GM21390 (cell line): ENCODE results near the gene FBXO11.

Experiments
- ATAC-seq: cut with Tn5 transposase; IDR thresholded peaks from one replicate; pipeline ENCODE4 v1.9.1; 2021; ENCODE audit not compliant: unreplicated experiment

Gene FBXO11

DNA sequence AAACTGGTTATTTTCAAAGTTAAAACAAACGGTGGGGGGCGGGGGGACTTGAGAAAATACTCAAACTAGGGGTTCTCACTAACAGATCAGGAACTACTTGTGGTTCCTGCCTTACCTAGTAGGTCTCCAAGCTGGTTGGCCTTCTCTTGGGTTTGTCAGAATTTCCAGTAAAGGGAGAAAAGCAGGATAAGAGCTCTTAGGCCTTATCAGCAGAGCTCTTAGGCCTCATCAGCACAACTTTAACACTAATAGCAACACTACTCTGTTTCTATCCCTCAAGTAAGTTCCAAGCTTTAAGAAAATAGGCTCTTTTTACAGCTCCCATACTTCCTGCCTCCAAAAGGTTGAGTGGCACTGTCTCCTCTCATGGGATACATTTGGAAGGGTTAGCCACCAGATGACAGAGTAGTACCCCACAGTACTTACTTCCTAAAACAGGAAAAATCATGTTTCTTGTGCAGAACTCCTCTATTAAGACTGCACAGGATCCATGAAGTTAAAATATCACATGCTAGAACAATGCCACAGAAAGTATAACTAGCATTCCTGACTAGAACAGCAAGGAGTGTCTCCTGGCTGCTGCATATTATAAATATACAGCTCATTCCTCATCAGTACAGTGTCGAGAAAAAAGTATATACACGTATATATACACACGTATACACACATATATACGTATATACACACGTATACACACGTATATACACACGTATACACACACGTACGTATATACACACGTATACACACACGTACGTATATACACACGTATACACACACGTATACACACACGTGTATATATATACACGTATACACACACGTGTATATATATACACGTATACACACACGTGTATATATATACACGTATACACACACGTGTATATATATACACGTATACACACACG is 6.1 kb downstream of the FBXO11 start:
- ATAC-seq = no peak

DNA sequence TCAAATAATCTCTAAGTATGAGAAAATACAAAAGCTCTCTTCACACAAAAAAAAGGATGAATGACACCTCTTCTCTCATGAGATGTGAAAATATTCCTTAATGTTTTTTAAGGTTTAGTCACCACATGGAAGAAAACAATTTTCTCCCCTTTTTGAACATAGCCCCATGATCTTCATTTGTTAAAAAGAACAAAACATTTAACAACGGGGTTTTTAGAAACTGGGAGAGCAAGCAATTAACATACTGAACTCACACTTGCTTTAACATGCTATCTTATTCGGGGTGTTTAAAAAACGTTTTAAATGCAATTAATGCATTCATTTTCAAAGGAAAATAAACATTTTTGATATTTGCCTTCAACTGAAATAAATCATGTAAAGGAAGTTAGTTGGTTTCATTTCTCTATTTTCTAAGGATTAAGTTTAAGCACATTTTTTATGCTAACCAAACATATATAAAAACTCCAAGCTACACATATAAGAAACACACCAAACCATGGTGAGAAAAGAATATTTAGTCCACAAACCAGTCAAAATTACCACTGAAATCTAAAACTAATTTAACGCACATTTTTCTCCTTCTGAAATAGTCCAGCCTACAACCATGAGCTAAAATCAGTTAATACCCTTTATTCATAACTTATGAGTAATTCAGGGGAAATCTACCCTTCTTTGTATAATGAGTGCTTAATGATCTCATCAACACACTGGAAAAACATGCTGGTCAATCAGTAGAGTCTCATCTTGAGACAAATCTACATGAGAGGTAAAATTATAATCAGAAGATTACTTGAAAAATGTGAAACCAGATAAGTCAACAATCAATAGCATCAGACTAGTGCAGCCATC is 8.2 kb downstream of the FBXO11 start:
- ATAC-seq = peak; percentile 44

DNA sequence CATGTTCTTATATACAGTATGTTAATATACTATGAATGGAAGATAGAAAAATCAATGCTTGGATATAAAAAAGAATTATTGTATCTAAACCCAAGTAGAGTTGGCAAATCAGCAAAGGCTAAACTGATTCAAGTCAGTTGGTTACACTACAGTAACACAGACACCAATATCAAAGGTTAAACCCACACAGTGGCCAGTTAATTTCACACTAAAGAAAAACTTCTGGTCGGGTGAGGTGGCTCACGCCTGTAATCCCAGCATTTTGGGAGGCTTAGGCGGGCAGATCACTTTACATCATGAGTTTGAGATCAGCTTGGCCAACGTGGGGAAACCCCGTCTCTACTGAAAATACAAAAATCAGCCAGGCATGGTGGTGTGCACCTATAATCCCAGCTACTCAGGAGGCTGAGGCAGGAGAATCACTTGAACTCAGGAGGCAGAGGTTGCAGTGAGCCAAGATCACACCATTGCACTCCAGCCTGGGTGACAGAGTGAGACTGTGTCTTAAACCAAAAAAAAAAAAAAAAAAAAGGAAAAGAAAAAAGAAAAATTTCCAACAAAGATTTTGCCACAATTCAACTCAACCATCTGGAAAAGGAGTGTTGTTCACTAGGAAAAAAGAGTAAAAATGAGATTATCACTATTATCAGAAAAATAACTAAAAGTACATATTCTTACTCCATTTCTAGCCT is 9.0 kb downstream of the FBXO11 start:
- ATAC-seq = peak; percentile 36

DNA sequence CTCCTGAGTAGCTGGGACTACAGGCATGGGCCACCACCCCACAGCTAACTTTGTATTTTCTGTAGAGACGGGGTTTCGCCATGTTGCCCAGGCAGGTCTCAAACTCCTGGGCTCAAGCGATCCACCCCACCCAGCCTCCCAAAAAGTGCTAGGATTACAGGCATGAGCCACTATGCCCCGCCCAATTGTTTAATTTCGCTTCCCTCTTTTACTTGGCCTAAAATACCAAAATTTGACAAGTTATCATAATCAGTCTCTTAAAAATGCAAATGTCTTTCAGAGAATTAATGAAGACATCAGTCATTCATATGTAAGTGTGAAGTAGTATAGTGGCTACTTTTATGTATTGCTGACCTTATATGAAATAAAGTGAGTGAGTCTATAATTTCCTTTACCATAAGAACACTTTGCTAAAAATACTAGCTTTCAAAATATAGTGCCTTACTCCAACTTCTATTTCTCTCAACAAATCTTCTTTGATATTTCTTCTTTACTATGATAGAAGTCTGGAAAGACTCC is 9.8 kb downstream of the FBXO11 start:
- ATAC-seq = no peak

DNA sequence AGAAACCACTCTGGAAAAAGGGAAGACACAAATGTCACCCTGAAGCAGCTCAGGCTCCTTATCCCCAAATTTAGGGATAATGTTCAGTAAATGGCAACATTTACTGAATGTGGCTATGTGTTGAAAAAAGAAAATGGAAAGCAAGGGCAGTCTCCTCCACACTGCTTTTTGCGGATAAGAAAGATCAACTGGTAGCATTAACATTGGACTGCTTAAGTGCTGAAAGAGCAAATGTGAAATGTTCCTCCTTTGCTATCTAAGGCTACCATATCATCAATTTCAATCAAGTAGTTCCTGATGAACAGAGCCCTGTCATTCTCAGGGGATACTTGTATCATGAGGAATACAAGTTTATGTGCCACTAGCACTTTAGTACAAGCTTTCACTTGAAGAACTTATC is 12.5 kb downstream of the FBXO11 start:
- ATAC-seq = no peak

DNA sequence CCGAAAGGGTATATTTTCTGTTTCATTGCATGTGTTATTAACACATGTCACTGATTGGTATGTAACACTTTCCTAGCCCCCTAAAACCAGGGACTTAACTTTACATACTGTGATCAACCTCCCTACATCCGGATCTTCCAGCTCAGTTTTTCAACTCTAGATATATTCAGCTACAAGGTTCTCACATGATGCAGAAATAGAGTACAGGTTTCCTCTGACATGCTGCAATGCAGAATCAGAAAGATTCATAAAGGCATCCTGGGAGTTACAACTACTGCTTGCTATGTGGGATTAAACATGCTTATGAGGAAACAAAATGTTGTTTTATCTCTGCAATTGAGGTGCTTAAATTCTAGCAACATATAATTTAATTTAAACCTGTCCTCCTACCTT is 14.0 kb downstream of the FBXO11 start:
- ATAC-seq = no peak

DNA sequence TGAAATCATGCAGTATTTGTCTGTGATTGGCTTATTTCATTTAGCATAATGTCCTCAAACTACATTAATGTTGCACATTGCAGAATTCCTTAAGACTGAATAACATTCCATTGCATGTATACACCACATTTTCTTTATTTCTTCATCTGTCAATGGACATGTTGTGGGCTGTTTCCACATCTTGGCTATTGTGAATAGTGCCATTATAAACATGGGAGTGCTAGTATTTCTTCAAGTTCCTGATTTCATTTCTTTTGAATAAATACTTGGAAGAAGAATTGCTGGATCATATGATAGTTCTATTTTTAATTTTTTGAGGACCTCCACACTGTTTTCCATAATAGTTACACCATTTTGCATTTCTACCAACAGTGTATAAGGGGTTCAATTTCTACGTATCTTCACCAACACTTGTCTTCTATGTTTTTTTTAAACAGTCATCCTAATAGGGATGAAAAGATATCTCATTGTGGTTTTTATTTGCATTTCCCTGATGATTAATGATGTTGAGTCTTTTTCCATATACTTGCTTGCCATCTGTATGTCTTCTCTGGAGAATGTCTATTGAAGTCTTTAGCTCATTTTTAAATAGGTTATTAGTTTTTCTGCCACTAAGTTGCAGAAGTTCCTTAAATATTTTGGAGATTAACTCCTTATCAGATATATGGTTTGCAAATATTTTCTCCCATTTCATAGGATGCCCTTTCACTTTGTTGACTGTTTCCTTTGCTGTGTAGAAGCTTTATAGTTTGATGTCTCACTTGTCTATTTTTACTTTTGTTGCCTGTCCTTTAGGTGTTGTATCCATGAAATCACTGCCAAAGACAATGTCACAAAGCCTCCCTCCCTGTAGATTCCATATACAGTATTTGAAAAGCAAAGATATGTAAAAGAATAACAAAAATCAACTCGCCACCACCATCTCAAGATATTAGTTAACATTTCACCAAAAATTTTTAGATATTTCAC is 14.6 kb downstream of the FBXO11 start:
- ATAC-seq = no peak

DNA sequence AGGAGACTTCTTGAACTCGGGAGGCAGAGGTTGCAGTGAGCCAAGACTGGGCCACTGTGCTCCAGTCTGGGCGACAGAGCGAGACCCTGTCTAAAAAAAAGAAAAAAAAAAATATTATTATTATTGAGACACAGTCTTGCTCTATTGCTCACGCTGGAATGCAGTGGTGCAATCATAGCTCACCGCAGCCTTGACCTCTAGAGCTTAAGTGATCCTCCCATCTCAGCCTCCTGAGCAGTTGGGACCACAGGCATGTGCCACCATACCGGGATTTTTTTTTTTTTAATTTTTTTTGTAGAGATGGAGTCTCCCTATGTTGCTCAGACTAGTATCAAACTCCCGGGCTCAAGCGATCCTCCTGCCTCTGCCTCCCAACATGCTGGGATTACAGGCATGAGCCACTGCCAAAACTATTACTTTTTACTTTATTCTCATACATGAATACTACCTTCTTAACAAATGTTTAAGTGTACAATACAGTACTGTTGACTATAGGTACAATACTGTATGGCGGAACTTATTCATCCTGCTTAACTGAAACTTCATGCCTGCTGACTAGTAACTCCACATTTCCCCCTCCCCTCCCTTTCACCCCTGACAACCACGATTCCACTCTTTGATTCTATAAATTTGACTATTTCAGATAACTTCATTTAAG is 15.5 kb downstream of the FBXO11 start:
- no peak for ATAC-seq

DNA sequence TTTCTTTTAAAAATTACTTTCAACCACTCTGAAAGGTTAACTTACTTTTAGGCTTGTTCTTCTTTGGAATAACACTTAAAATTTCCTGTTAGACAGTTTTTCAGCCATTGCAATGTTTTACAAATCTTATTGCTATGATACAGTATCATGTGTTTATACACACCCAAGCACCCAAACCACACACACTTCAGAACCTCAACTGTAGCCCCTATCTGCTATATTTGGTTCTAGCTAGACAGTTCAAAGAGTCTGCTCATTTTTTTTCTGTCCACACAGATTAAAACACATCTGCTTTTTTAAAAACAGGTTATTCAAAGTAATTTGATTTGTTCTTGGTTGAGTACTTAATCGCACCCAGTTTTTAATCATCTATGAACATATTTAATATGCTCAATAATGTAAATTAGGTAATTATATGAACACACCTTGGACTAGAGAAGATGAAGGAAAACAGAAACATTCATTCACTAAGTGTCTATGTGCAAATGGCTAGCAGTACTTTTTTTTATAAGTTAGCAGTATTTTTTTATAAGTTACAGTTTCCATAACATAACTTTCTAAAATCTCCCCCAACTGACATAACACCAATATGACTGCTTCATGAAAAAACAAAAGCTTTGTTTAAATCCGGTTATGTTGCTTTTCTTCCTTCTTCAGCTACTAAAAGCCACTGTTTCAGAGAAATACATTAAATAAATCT is 17.6 kb downstream of the FBXO11 start:
- no peak for ATAC-seq

DNA sequence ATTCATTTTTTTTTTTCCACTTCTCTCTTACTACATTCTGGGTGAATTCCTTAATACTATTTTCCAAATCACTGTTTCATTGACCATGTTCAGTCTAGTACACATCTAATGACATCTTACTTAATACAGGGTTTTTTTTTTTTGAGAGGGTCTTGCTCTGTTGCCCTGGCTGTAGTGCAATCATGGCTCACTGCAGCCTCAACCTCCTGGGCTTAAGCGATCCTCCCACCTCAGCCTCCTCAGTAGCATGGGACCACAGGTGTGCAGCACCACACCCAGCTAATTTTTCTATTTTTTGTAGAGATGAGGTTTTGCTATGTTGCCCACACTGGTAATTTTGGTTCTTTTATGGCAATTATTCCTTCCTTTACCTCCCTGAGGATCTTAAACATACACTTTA is 29.4 kb downstream of the FBXO11 start:
- no peak for ATAC-seq

DNA sequence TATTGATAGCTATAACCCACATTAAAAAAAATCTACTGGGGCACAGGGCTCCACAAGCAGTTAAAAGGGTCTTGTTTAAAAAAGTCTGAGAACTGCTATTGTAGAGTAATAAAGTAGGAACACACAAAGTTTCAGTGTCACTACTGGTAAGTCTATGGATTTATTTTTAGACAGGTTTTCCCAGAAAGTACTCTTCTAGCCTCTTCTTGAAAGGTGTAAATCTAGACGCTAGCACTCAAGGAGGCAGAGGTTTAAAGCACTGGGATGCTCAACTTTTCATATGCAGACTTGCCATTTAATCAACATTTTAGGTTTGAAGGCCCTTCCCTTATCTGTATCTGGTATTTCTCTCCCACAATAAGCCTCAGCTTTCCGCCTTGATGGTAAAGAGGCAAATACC is 33.4 kb downstream of the FBXO11 start:
- no peak for ATAC-seq

DNA sequence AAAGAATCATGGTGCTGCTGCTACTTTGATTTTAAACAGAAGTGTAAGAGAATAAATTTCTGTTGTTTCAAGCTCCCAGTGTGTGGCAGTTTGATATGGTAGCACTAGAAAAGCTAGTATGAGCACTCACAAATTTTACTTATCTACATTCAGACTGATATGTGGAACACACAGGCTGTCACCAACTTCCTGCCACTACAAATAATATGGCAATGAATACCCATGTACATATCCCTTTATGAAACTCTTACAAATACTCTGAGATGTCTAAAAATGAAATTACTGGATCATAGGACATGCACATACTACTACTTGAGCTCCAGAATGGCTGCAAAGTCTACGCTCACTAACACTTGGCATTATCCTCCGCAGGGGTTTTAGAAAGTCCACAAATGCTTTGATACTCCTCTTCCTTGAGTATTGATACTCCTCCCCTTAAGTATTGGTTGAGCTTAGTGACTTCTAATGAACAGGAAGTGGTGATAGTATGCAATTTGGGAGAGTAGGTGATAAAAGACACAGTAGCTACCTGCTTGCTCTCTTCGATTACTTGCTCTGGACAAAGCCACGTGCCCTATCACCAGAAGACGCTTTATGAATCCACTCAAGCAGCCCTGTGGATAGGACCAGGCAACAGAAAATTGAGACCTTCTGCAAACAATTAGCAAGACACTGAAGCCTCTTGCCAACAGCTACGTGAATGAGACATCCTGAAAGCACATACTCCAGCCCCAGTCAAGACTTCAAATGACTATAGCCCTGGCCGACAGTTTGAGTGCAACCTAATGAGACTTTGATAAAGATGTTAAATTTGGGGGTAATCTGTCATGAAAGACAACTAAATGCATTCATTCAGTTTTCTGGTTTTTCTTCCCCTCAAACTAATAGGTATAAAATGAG is 35.4 kb downstream of the FBXO11 start:
- no peak for ATAC-seq

DNA sequence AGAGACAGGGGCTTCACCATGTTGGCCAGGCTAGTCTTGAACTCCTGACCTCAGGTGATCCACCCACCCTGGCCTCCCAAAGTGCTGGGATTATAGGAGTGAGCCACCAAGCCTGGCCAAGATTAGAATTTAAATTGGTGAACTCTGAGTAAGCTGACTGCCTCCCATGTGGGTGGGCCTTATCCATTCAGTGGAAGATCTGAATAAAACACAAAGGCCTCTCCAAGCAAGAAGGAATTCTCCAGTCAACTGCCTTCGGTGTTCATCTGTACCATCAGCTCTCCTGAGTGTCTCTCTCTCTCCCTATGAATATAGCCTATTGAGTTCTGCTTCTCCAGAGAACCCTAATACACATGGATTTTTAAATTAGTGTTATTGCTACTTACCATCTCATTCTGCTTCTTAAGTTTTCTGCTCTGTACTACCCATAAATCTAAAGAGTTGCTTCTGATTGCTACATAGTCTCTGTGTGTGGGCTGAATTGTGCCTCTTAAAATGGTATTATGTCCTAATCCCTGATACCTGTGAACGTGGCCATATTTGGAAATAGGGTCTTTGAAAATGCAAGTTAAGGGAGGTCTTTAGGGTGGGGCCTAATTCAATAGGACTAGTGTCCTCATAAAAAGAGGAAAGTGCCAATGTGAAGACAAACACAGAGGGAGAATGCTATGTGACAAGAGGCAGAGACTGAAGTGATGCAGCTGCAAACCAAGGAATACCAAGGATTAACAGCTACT is 36.3 kb downstream of the FBXO11 start:
- ATAC-seq = no peak

DNA sequence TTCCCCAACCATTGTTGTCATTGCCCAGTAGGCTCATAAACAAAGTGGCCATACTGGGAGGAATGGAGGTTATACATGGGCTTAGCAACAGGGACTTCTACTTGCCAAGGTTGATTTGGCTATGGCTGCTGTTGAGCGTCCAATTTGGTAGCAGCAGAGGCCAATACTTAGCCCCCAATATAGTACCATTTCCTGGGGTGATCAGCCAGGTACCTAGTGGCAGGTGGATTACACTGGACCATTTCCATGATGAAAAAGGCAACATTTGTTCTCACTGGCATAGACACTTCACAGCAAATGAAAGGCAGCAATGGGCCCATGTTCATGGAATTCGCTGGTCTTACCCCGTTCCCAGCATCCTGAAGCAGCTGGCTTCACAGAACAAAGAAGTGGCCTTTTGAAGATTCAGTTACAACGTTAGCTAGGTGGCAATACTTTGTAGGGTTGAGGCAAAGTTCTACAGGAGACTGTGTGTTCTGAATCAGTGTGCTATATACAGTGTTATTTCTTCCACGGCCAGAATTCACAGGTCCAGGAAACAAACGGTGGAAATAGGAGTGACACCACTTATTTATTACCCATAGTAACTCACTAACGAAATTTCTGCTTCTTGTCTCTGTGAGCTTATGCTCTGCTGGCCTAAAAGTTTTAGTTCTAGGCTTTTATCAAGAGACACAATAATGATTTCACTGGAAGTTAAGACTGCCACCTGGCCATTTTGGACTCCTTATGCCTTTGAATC is 37.5 kb downstream of the FBXO11 start:
- ATAC-seq = no peak

DNA sequence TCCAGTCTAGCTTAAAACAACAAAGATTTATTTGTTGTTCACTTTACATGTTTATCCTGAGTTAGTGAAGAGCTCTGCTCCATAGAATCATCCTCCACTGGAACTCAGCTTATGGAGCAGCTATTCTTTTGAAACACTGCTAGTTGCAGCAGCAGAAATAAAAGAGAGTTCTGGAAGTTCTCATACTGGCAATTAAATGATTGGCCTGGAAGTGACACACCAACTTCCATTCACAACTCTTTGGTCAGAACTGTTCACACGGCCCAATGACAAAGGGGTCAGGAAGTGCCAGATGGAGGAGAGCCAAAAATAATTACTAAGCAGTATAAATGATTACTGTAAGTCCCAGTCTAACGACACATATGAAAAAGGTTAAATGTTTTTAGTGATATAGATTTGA is 39.1 kb downstream of the FBXO11 start:
- ATAC-seq = no peak

DNA sequence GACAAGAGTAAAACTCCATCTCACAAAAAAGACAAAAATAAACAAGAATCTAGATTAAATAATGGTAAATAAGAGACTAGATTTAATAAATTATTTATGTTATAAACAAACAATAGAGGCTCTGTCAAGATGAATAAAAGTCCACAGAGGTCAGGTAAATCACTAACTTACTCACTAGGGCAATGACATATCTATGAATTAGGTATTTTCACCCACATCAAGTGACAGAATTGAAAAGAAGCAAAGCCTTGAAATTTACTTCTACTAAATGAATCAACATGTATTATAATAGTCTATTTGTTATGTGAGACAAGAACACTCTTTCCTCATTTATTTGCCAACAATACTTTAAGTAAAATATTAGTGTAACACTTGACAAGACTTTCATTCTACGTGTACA is 41.7 kb downstream of the FBXO11 start:
- ATAC-seq = no peak

DNA sequence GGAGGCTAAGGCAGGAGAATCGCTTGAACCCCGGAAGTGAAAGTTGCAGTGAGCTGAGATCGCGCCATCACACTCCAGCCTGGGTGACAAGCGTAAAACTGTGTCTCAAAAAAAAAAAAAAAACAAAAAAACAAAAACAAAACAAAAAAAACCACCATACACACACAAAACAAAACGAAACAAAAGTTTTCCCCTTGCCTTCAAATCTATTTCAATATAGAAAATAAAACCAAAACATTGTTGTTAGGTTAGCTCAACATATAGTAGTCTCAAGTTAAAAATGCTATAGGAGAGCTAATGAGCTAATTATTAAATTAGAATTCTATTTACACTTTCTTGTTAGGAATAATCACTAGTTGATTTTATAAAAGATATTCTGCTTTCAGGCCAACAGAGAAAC is 43.3 kb downstream of the FBXO11 start:
- ATAC-seq = no peak
